NT2/D1 (cell line): ENCODE results near the gene SLC37A1.

Source experiments
- SUZ12 ChIP-seq: IDR thresholded peaks from 2 replicates; pipeline ENCODE4 v1.6.1; 2011; ENCODE audit not compliant: insufficient read length, insufficient read depth; ENCODE audit errors: extremely low read depth
- YY1 ChIP-seq: IDR thresholded peaks from 2 replicates; pipeline ENCODE4 v1.6.1; 2011; ENCODE audit not compliant: insufficient read length, insufficient read depth

GRCh38 chr21:42530167-42530518 lies 16.5 kb downstream of the SLC37A1 start:
- TF ChIP-seq YY1: no peak
- no peak for TF ChIP-seq SUZ12
